Measurements from ENCODE around the gene SGF29. TPM values are rescaled to one million over a fixed set of nuclear protein-coding genes. Genes with fewer than 3 reads are reported as not detected.
"Not testable (repeated sequence)": the region's sequence is repeated elsewhere in the genome, so short reads cannot be mapped to it uniquely, and the experiment has no call there.

The SGF29 gene
- total RNA-seq, 1 donor: 18.4 TPM

GRCh38 chr16:28606291-28607115, 52.8 kb downstream of the SGF29 start:
- no peaks in the 10 kb centered on the region for H3K27me3 ChIP-seq (ENCODE audit: insufficient read depth, low read length)
- H3K4me1 ChIP-seq (ENCODE audit: insufficient read depth, low read length): peaks cover 34% of the 10 kb centered on the region
- H3K4me3 ChIP-seq (ENCODE audit: low read length): no peak overlapping the region
- no peaks in the 10 kb centered on the region for H3K9me3 ChIP-seq (ENCODE audit: low read depth, low read length)

DNA sequence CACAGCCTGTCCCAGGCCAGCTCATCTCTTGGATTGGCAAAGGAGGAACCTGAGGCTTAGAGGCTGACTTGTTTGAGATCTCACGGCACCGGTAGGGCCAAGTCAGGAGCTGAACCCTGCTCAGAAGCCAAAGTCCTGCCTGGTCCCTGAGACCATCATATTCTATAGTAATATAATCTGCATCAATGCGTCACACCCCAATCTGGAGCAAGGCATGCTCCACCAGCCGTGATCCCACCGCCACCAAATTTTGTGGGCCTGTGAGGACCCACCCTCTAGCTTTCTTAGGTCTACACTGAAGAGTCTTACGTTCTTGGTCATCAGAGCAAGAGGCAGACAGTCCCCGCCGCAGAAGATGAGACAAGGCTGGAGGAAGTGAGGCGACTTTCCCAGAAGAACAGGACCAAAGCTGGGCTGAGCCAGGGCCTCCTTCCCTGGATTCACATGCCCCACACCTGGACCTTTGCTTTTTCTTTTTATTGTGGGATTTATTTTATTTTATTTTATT, 53.5 kb downstream of the SGF29 start:
- peaks cover 34% of the 10 kb centered on the region for H3K4me1 ChIP-seq (ENCODE audit: insufficient read depth, low read length)
- no peaks in the 10 kb centered on the region for H3K9me3 ChIP-seq (ENCODE audit: low read depth, low read length)
- no peaks in the 10 kb centered on the region for H3K27me3 ChIP-seq (ENCODE audit: insufficient read depth, low read length)
- no peak overlapping the region for H3K4me3 ChIP-seq (ENCODE audit: low read length)

GRCh38 chr16:28607681-28608495, 54.2 kb downstream of the SGF29 start:
- H3K27me3 ChIP-seq (ENCODE audit: insufficient read depth, low read length); H3K9me3 ChIP-seq (ENCODE audit: low read depth, low read length); H3K4me3 ChIP-seq (ENCODE audit: low read length): not testable (repeated sequence)
- peaks cover 34% of the 10 kb centered on the region for H3K4me1 ChIP-seq (ENCODE audit: insufficient read depth, low read length)

DNA sequence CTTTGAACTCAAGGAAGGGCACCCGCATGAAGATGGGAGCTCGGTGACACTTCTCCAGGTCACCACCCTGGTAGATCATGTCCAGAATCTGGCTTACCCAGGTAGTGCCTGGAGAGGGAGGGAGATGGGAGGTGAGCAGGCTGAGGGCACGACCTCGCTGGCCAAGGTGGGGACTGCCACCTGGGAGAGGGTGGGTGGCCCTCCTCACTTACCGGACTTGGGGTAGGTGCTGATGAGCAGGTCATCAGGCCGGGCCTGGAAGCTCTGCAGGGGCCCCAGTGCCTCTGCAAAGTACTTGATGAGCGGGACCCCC, 54.7 kb downstream of the SGF29 start:
- peaks cover 34% of the 10 kb centered on the region for H3K4me1 ChIP-seq (ENCODE audit: insufficient read depth, low read length)
- not testable (repeated sequence) for H3K4me3 ChIP-seq (ENCODE audit: low read length); H3K27me3 ChIP-seq (ENCODE audit: insufficient read depth, low read length); H3K9me3 ChIP-seq (ENCODE audit: low read depth, low read length)

GRCh38 chr16:28608867-28609596, 55.3 kb downstream of the SGF29 start:
- H3K9me3 ChIP-seq (ENCODE audit: low read depth, low read length); H3K27me3 ChIP-seq (ENCODE audit: insufficient read depth, low read length): not testable (repeated sequence)
- Histone ChIP-seq H3K4me3 (ENCODE audit: low read length) (peak overlapping the region; percentile 34), H3K4me1 (ENCODE audit: insufficient read depth, low read length) (peaks cover 34% of the 10 kb centered on the region)

DNA sequence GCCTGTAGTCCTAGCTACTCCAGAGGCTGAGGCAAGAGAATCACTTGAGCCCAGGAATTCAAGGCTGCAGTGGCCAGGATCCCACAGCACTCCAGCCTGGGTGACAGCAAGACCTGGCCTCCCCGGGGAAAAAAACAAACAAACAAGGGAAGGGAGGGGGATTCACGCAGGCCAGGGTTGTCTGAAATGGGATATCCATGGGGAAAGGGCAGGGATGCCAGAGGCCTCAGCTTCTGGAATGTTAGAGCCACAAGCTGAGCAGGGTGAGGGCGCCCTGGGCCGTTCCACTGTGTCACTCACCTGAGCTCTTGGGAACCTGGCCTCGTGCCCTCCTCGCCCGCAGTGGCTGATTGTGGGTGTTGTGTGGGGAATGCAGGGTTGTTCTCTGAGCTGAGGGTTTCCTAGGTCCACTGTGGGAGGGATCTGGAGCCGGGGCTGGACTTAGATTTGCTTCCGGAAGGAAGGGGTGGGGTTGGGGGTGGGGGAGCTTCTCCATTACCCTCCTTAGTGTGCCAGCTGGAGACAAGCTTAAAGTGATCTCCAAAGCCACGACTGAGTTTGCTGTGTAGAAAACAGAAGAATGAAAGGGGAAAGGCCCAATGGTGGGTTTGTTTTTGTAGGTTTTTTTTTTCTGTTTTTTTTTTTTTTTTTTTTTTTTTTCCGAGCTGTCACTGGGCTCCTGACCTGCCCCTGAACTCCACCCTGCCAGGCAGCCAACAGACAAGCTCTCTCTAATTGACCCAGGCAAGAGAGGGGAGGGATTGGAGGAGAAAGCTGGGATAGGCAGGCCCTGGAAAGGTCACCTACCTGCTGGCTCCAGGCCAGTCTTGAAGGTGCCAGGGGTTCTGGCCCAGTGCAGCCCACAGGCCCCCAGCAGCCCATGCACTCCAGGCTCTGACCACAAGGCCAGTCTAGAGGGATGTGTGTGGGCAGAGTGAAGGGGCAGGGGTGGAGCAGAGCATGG, 56.2 kb downstream of the SGF29 start, which contains the start of gene SULT1A1:
Gene SULT1A1 (minus strand): TSS at position 414 of the 964 bp plus-strand sequence. CDS start 1,189 bp downstream, outside the sequence.
- Histone ChIP-seq H3K9me3 (ENCODE audit: low read depth, low read length) (no peaks in the 10 kb centered on the region), H3K27me3 (ENCODE audit: insufficient read depth, low read length) (no peaks in the 10 kb centered on the region), H3K4me1 (ENCODE audit: insufficient read depth, low read length) (peaks cover 34% of the 10 kb centered on the region), H3K4me3 (ENCODE audit: low read length) (peak within 1 kb of the TSS; percentile 34)

DNA sequence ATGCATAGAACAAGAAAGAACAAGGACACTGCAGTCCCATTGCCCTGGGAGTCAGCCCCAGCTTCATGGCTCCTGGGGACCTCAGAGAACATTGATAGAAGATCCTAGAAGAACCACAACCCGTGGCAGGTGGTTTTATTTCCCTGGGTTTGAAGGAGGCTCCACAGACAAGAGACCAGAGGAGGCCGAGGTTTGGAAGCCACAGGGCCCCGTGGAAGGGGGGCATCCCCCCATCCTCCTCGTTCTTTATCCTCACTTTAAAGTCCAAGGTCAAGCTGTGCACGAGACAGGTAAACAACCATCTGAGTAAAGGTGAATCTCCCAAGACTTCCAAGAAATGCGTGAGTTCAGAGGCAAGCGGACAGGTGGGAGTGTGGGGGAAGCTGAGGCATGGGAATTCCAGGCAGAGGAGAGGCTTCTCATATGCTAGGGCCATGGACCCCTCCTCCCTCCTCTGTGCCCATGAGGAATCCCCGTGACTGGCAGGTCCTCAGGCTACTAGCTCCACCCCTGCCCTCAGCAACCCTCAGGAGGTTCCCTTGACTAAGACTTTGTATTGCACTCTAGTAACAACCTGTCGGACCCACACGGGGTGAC, 57.0 kb downstream of the SGF29 start:
- H3K27me3 ChIP-seq (ENCODE audit: insufficient read depth, low read length): no peaks in the 10 kb centered on the region
- peaks cover 34% of the 10 kb centered on the region for H3K4me1 ChIP-seq (ENCODE audit: insufficient read depth, low read length)
- H3K4me3 ChIP-seq (ENCODE audit: low read length): no peak overlapping the region
- H3K9me3 ChIP-seq (ENCODE audit: low read depth, low read length): no peaks in the 10 kb centered on the region

GRCh38 chr16:28612359-28613280, 58.9 kb downstream of the SGF29 start:
- H3K27me3 ChIP-seq (ENCODE audit: insufficient read depth, low read length); H3K4me3 ChIP-seq (ENCODE audit: low read length); H3K9me3 ChIP-seq (ENCODE audit: low read depth, low read length): not testable (repeated sequence)
- peaks cover 51% of the 10 kb centered on the region for H3K4me1 ChIP-seq (ENCODE audit: insufficient read depth, low read length)

DNA sequence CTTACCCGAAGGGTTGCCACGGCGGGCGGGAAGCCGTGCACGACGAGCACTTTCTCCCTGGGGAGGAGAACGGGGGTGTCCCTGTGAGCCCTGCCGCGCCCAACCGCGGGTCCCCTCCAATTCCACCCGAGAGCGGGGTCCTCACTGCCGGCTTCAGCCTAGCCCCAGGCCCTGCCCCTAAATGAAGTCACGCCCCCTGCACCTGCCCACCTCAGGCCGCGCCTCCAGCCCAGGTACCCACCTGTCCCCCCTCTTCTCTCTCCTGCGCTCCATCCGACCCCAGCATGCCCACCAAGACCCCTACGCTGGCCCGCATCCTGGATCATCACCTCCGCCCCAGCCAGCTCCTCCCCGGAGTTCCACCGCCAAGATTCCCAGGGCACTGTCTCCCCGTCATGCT, 60.2 kb downstream of the SGF29 start:
- peaks cover 54% of the 10 kb centered on the region for H3K4me1 ChIP-seq (ENCODE audit: insufficient read depth, low read length)
- H3K4me3 ChIP-seq (ENCODE audit: low read length); H3K27me3 ChIP-seq (ENCODE audit: insufficient read depth, low read length); H3K9me3 ChIP-seq (ENCODE audit: low read depth, low read length): not testable (repeated sequence)

DNA sequence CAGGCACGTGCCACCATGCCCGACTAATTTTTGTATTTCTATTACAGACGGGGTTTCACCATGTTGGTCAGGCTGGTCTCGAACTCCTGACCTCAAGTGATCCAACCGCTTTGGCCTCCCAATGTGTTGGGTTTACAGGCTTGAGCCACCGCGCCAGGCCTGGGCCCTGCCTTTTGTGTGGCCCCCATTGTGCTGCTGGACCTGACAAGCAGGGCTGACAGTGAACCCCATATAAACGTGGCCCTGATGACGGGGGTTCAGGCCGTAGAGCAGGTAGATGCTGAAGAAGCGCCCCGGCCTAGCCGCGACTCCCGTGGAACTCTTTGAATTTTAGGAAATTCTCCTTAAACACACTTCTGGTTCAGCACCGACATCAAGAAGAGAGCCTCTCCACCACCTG, 60.8 kb downstream of the SGF29 start:
- peaks cover 48% of the 10 kb centered on the region for H3K4me1 ChIP-seq (ENCODE audit: insufficient read depth, low read length)
- H3K27me3 ChIP-seq (ENCODE audit: insufficient read depth, low read length); H3K9me3 ChIP-seq (ENCODE audit: low read depth, low read length); H3K4me3 ChIP-seq (ENCODE audit: low read length): not testable (repeated sequence)

- H3K4me1 ChIP-seq (ENCODE audit: insufficient read depth, low read length): peaks cover 38% of the 10 kb centered on the region
- H3K9me3 ChIP-seq (ENCODE audit: low read depth, low read length); H3K4me3 ChIP-seq (ENCODE audit: low read length); H3K27me3 ChIP-seq (ENCODE audit: insufficient read depth, low read length): not testable (repeated sequence)
These were observed 61.9 kb downstream of the SGF29 start for GRCh38 chr16:28615486-28616223.

- not testable (repeated sequence) for H3K4me3 ChIP-seq (ENCODE audit: low read length)
- peaks cover 33% of the 10 kb centered on the region for H3K4me1 ChIP-seq (ENCODE audit: insufficient read depth, low read length)
These were observed 62.5 kb downstream of the SGF29 start for GRCh38 chr16:28616224-28616577.

GRCh38 chr16:28616636-28617035, 62.9 kb downstream of the SGF29 start:
- no peaks in the 10 kb centered on the region for H3K9me3 ChIP-seq (ENCODE audit: low read depth, low read length)

More at GRCh38 chr16:28616224-28616577, 62.5 kb downstream of the SGF29 start:
- not testable (repeated sequence) for H3K27me3 ChIP-seq (ENCODE audit: insufficient read depth, low read length); H3K9me3 ChIP-seq (ENCODE audit: low read depth, low read length)

More at GRCh38 chr16:28616636-28617035, 62.9 kb downstream of the SGF29 start:
- no peak overlapping the region for H3K4me3 ChIP-seq (ENCODE audit: low read length)
- H3K4me1 ChIP-seq (ENCODE audit: insufficient read depth, low read length): peaks cover 35% of the 10 kb centered on the region
- no peaks in the 10 kb centered on the region for H3K27me3 ChIP-seq (ENCODE audit: insufficient read depth, low read length)

All from mononuclear cell (primary cell).